GM12892 (cell line): Measurements from ENCODE around the gene IRF7.

Experiments
- POLR2A ChIP-seq: IDR thresholded peaks from 2 replicates; pipeline ENCODE4 v1.6.1; 2011; ENCODE audit warnings: low read depth, low read length, control low read depth
- POLR2AphosphoS5 ChIP-seq: IDR thresholded peaks from 2 replicates; pipeline ENCODE4 v1.6.1; 2011; ENCODE audit warnings: low read depth, low read length, control low read depth
- TAF1 ChIP-seq: IDR thresholded peaks from 2 replicates; pipeline ENCODE4 v1.6.1; 2011; ENCODE audit warnings: low read depth, mild to moderate bottlenecking, control low read depth, low read length, borderline replicate concordance

GRCh38 chr11:640021-640706 lies 24.4 kb upstream of the IRF7 start:
- no peak for TF ChIP-seq POLR2A
- TF ChIP-seq POLR2AphosphoS5, result no peak
- no peak for TF ChIP-seq TAF1
